ENCODE measurements around the gene OXER1. TPM values are rescaled to one million over a fixed set of nuclear protein-coding genes. Genes with fewer than 3 reads are reported as not detected.

The OXER1 gene
- polyA plus RNA-seq (2013, experiment 1 of 2), result 2.3 TPM
- 1.6 TPM for polyA plus RNA-seq (2013, experiment 2 of 2)

- Histone ChIP-seq H3K9me3 (ENCODE audit: control insufficient read depth, low read length) (no peaks in the 10 kb centered on the region), H3K4me3 (ENCODE audit: extremely low read depth, insufficient read depth, low read length, poor library complexity, severe bottlenecking) (no peak within 1 kb of the TSS), H3K4me1 (ENCODE audit: control insufficient read depth, insufficient read depth, low read length, poor library complexity, severe bottlenecking) (peaks cover 3% of the 10 kb centered on the region), H3K36me3 (ENCODE audit: control insufficient read depth, insufficient read depth, low read length) (no peaks in the 10 kb centered on the region), H3K27ac (ENCODE audit: low read depth, low read length, severe bottlenecking) (no peak within 1 kb of the TSS)
- WGBS, 2 experiments (ENCODE audit: insufficient coverage in 2 of 2), result 67 to 90% methylated on average over 1 to 2 of the region's 5 CpGs
Observed at GRCh38 chr2:42764096-42764495, at the start of gene OXER1. OXER1 (minus strand) TSS chr2:42764135; CDS start chr2:42764062, 73 bp downstream.

GRCh38 chr2:42812899-42813479, 49.1 kb upstream of the OXER1 start:
- peaks cover 6% of the 10 kb centered on the region for H3K9me3 ChIP-seq (ENCODE audit: control insufficient read depth, low read length)
- H3K27ac ChIP-seq (ENCODE audit: low read depth, low read length, severe bottlenecking), result no peak overlapping the region
- WGBS, 2 experiments (ENCODE audit: insufficient coverage in 2 of 2), result no CpG with 5 or more reads among the region's 1 CpG
- H3K4me1 ChIP-seq (ENCODE audit: control insufficient read depth, insufficient read depth, low read length, poor library complexity, severe bottlenecking), result no peaks in the 10 kb centered on the region
- H3K4me3 ChIP-seq (ENCODE audit: extremely low read depth, insufficient read depth, low read length, poor library complexity, severe bottlenecking), result no peak overlapping the region
- H3K36me3 ChIP-seq (ENCODE audit: control insufficient read depth, insufficient read depth, low read length), result no peaks in the 10 kb centered on the region

DNA sequence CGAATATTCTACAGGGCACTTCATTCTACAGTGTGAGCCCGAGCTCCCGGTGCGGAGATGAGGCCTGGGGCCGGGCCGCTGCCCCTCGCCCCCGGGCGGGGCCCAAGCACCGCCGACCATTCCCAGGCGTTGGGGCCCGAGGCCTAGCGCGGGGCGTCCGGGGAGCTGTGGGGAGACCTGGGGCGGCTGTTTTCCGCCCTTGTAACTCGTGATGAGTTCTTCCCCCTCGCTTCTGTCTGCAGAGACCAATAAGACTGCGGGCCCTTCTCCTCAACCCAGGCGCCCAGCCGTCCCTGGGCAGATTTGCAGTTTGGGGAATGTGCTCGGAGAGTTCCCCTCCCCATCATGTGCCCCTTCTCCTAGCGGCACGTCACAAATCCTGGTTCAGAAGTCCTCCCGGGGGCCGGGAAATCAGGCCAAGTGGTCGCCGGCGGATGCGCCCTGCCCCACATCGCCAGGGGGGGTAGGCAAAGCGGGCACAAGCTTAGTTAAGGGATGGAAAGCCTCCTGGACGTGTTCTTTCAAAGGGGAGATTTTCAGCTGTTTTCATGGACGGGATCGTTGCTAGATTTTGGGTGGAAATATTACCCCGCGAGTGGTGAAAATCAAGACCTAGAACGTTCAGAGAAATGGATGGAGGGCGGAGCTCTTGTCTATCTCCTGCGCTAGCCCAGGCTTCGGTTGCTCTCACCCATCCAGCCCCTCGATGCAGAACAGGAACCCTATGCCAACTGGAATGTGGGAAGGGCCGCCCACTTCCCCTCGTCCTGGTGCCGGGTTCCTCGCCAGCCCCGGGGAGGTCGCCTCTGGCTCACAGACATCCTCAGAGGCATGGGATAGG, 47.3 kb upstream of the OXER1 start:
- Histone ChIP-seq H3K4me3 (ENCODE audit: extremely low read depth, insufficient read depth, low read length, poor library complexity, severe bottlenecking) (peak overlapping the region; percentile 53), H3K36me3 (ENCODE audit: control insufficient read depth, insufficient read depth, low read length) (no peaks in the 10 kb centered on the region), H3K9me3 (ENCODE audit: control insufficient read depth, low read length) (peaks cover 6% of the 10 kb centered on the region), H3K27ac (ENCODE audit: low read depth, low read length, severe bottlenecking) (peak overlapping the region; percentile 97), H3K4me1 (ENCODE audit: control insufficient read depth, insufficient read depth, low read length, poor library complexity, severe bottlenecking) (no peaks in the 10 kb centered on the region)
- 6 to 7% methylated on average over 39 to 41 of the region's 51 CpGs for WGBS, 2 experiments (ENCODE audit: insufficient coverage in 2 of 2)

- 2 to 3% methylated on average over 69 to 77 of the region's 83 CpGs for WGBS, 2 experiments (ENCODE audit: insufficient coverage in 2 of 2)
- H3K36me3 ChIP-seq (ENCODE audit: control insufficient read depth, insufficient read depth, low read length), result no peaks in the 10 kb centered on the region
- H3K9me3 ChIP-seq (ENCODE audit: control insufficient read depth, low read length), result peaks cover 6% of the 10 kb centered on the region
- H3K4me1 ChIP-seq (ENCODE audit: control insufficient read depth, insufficient read depth, low read length, poor library complexity, severe bottlenecking), result no peaks in the 10 kb centered on the region
- H3K4me3 ChIP-seq (ENCODE audit: extremely low read depth, insufficient read depth, low read length, poor library complexity, severe bottlenecking), result peak overlapping the region; percentile 53
- H3K27ac ChIP-seq (ENCODE audit: low read depth, low read length, severe bottlenecking), result peak overlapping the region; percentile 97
Observed at GRCh38 chr2:42810121-42810970, 46.4 kb upstream of the OXER1 start.

GRCh38 chr2:42809819-42810120, 45.8 kb upstream of the OXER1 start:
- Histone ChIP-seq H3K36me3 (ENCODE audit: control insufficient read depth, insufficient read depth, low read length) (no peaks in the 10 kb centered on the region), H3K9me3 (ENCODE audit: control insufficient read depth, low read length) (peaks cover 6% of the 10 kb centered on the region), H3K4me1 (ENCODE audit: control insufficient read depth, insufficient read depth, low read length, poor library complexity, severe bottlenecking) (no peaks in the 10 kb centered on the region), H3K27ac (ENCODE audit: low read depth, low read length, severe bottlenecking) (peak overlapping the region; percentile 97), H3K4me3 (ENCODE audit: extremely low read depth, insufficient read depth, low read length, poor library complexity, severe bottlenecking) (peak overlapping the region; percentile 53)
- WGBS, 2 experiments (ENCODE audit: insufficient coverage in 2 of 2), result 0 to 1% methylated on average over 9 to 23 of the region's 35 CpGs

DNA sequence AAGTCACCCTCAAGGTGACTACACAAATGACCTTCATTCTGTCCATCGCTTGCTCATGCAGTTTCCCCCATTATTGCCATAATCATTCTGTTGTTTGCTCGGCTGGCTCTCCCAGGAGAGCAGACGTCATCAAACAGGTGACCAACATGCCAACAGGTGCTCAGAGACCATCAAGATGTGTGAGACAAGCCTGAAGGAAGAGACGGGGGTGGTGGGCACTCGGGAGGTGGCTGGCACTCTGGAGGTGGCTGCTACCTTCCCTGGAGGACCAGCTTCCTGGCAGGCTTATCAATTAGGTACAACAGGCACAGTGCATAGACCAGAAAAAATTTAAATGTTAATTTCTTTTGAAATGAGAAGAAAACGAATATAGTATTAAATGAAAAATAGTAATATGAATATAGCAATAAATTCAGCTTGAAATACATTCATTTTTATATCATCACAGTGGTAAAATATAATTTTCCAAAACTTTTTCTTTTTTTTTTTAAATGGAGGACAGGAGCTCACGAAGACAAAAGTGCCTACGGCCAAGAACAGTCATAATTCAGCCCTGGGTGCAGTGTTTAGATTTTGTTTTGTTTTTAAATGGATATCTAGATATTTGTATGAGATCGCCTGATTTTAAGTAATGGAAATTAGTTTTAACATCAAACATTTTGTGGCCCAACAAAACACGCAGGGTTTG, 45.3 kb upstream of the OXER1 start:
- no peaks in the 10 kb centered on the region for H3K36me3 ChIP-seq (ENCODE audit: control insufficient read depth, insufficient read depth, low read length)
- no peaks in the 10 kb centered on the region for H3K4me1 ChIP-seq (ENCODE audit: control insufficient read depth, insufficient read depth, low read length, poor library complexity, severe bottlenecking)
- H3K4me3 ChIP-seq (ENCODE audit: extremely low read depth, insufficient read depth, low read length, poor library complexity, severe bottlenecking), result peak overlapping the region; percentile 53
- H3K27ac ChIP-seq (ENCODE audit: low read depth, low read length, severe bottlenecking), result peak overlapping the region; percentile 97
- peaks cover 6% of the 10 kb centered on the region for H3K9me3 ChIP-seq (ENCODE audit: control insufficient read depth, low read length)
- 71 to 81% methylated on average over 4 to 6 of the region's 10 CpGs for WGBS, 2 experiments (ENCODE audit: insufficient coverage in 2 of 2)

DNA sequence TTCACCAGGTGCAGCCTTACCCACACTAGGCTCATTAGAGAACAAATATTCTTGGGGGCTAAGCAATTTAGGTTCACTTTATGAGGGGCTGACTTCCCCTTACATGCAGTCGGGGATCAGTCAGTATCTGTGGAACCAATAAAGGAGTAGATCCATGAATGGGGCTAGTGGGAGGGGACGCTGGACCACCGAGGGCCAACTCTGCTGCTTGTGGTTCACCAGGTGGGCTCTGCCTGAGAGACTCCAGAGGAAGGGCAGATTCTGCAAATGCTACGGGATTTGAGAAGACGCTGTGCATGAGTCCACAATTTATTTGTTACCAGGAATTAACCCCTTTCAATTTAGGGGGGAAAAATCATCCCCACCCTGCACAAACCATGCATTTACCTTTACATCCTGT, 44.4 kb upstream of the OXER1 start:
- H3K9me3 ChIP-seq (ENCODE audit: control insufficient read depth, low read length), result no peaks in the 10 kb centered on the region
- no peak overlapping the region for H3K4me3 ChIP-seq (ENCODE audit: extremely low read depth, insufficient read depth, low read length, poor library complexity, severe bottlenecking)
- 100% methylated on average over 5 of the region's 5 CpGs for WGBS, 2 experiments (ENCODE audit: insufficient coverage in 2 of 2)
- H3K4me1 ChIP-seq (ENCODE audit: control insufficient read depth, insufficient read depth, low read length, poor library complexity, severe bottlenecking), result no peaks in the 10 kb centered on the region
- H3K27ac ChIP-seq (ENCODE audit: low read depth, low read length, severe bottlenecking), result no peak overlapping the region
- no peaks in the 10 kb centered on the region for H3K36me3 ChIP-seq (ENCODE audit: control insufficient read depth, insufficient read depth, low read length)

DNA sequence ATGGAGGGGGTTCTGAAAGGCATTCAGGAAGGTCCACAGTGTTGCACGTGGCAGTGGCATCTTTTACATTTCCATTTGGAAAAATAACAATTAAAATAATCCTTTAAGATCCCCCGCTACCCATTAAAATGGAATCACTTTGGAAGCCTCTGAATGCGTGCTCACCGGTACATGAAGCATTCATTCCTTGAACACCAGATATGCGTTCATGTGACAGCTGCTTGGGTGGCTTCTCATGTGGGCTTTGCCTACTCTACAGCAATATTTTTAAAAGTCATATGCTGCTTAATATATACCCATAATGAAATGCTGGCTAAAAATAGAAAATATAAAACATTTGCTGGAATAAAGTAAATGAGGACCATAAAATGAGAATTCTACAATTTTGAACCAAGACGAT, 42.9 kb upstream of the OXER1 start:
- Histone ChIP-seq H3K27ac (ENCODE audit: low read depth, low read length, severe bottlenecking) (no peak overlapping the region), H3K9me3 (ENCODE audit: control insufficient read depth, low read length) (no peaks in the 10 kb centered on the region), H3K36me3 (ENCODE audit: control insufficient read depth, insufficient read depth, low read length) (no peaks in the 10 kb centered on the region), H3K4me1 (ENCODE audit: control insufficient read depth, insufficient read depth, low read length, poor library complexity, severe bottlenecking) (no peaks in the 10 kb centered on the region), H3K4me3 (ENCODE audit: extremely low read depth, insufficient read depth, low read length, poor library complexity, severe bottlenecking) (no peak overlapping the region)
- WGBS, 2 experiments (ENCODE audit: insufficient coverage in 2 of 2), result 85 to 93% methylated on average over 3 to 4 of the region's 6 CpGs

DNA sequence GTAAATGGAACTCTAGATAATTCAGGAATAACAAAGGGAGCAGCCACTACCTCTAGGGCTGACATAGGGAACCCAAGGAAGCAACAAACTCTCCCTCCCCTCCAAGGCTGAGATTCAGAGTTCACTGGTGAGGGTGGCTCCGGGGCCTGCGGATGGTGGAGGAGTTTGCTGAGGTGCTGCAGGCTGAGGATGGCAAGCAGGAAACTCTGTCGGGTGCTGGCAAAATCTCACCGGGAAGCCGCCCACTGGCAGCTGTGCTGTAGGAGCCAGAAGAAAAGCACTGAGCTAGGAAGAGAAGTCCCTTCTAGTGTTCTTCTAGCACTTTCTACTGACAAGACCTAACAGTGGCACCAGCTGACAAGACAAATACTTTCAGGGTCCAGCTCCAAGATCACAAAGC, 41.0 kb upstream of the OXER1 start:
- no peaks in the 10 kb centered on the region for H3K9me3 ChIP-seq (ENCODE audit: control insufficient read depth, low read length)

GRCh38 chr2:42804338-42804737, 40.4 kb upstream of the OXER1 start:
- Histone ChIP-seq H3K9me3 (ENCODE audit: control insufficient read depth, low read length) (no peaks in the 10 kb centered on the region), H3K36me3 (ENCODE audit: control insufficient read depth, insufficient read depth, low read length) (no peaks in the 10 kb centered on the region), H3K4me3 (ENCODE audit: extremely low read depth, insufficient read depth, low read length, poor library complexity, severe bottlenecking) (no peak overlapping the region), H3K27ac (ENCODE audit: low read depth, low read length, severe bottlenecking) (no peak overlapping the region), H3K4me1 (ENCODE audit: control insufficient read depth, insufficient read depth, low read length, poor library complexity, severe bottlenecking) (no peaks in the 10 kb centered on the region)
- 82 to 100% methylated on average over 1 to 2 of the region's 3 CpGs for WGBS, 2 experiments (ENCODE audit: insufficient coverage in 2 of 2)

More for the DNA sequence above, 41.0 kb upstream of the OXER1 start:
- 67 to 71% methylated on average over 3 to 4 of the region's 5 CpGs for WGBS, 2 experiments (ENCODE audit: insufficient coverage in 2 of 2)
- H3K36me3 ChIP-seq (ENCODE audit: control insufficient read depth, insufficient read depth, low read length), result no peaks in the 10 kb centered on the region
- H3K4me3 ChIP-seq (ENCODE audit: extremely low read depth, insufficient read depth, low read length, poor library complexity, severe bottlenecking), result no peak overlapping the region
- no peaks in the 10 kb centered on the region for H3K4me1 ChIP-seq (ENCODE audit: control insufficient read depth, insufficient read depth, low read length, poor library complexity, severe bottlenecking)
- H3K27ac ChIP-seq (ENCODE audit: low read depth, low read length, severe bottlenecking), result no peak overlapping the region

All from mesodermal cell (in vitro differentiated cells).